ENCODE results near the gene PLAAT3.

- TF ChIP-seq POLR2A (IDR thresholded peaks at IDR 0.05; ENCODE audit: low read depth, low read length) (no peak), SPI1 (IDR thresholded peaks at IDR 0.05; ENCODE audit: low read depth, low read length) (no peak), TAF1 (IDR thresholded peaks at IDR 0.05; ENCODE audit: low read depth, low read length) (no peak)
These were observed 29.0 kb upstream of the PLAAT3 start for GRCh38 chr11:63643205-63643604.

Data from GM12891 (cell line).